Occipital lobe (tissue), 2 donors: Measurements from ENCODE around the gene TRIM26. TPM values are rescaled to one million over a fixed set of nuclear protein-coding genes. Genes with fewer than 3 reads are reported as not detected.

Experiments
- DNase-seq: peaks from one replicate; lab custom pipeline; 2025; lab: John Stamatoyannopoulos, UW
- total RNA-seq: library from RNA; depleted of rRNA; stranded (reverse); fragments of >200 nt; gene quantifications from one replicate; pipeline ENCODE4 v1.2.3, GENCODE V29; 2014

The TRIM26 gene
- total RNA-seq, 1 donor from 2014 or later: 12.8 TPM

DNA sequence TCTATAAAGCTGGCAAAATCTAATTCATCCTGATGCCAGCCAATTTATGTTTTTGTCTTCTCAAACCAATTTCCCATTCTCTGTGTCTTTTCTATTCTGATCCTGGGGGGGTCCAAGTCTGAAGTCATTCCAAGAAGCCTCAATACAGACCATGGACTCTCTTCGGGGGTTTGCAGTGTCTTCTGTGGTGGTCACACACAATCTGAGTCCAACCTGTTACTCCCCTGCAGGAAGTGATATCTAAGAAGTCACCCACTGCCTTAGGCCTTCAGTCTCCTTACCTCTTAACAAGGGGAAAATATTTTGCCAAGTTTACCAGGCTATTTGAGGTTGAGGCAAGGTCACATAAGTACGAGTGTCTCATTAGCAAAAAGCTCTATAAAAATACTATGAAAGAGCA lies 1.9 kb downstream of the TRIM26 start:
- no peak for DNase-seq

DNA sequence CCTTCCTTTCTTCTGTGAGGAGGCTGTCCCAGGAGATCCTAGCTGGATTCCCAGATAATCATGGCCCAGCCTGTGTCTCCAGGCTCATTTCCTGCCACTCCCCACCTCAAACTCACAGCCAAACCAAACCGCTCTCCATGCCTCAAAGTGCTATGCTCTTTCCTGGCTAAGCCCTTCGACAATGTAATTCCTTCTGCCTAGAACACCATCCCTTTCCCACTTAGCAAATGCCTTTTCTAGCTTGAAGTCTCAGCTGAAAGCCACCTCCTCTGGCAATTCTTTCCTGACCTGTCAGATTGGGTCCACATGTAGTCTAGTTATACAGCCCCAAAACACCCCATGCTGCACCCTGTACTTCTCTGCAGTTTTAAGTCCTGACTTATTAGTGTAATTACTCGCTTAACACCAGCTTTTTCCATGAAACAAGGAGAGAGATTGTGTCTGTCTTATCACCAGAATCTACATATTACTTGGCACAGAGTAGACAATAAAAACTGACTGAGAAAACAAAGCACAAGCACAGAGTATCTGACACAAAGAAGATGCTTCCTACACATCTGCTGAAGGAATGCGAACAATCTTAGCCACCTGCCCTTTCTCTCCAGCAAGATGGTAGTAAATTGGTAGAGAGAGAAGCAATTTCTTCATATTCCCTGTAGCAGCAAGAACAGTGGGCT lies 5.4 kb downstream of the TRIM26 start:
- DNase-seq: no peak

DNA sequence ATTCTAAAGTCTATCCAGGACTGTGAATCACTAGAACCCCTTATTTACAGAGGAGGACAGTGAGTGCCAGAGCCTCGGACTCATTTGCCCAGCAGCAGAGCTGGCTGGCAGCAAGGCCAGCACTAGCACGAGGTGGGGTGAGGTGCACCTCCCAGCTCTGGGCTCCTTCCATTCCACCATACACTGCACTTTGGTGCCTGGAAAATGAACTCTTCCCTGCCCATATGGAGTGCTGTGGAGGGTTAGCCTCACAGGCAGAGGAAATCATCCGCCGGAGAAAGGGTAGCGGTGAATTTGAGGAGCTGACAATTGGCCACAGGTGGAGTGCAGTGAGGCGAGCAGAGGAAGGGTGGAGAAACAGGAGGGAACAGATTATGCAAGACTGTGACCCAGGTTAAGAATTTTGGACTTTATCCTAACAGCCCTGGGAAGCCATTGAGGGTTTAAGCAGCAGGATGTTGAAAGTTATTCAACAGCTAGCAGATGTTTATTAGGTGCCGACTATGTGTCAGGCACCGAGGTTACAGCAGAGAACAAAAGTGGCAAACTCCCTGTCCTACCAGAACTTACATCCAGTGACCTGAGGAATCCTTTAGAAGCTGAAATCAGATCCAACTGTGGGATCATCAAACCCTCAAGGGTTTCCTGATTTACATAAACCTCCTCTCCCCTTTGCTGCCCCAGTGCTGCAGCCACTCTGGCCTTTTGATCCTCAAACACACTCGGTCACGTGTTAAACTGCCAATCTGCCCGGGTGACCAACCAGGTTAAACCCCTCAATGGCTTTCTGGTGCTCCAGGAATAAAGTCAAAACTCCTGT lies 6.2 kb downstream of the TRIM26 start:
- DNase-seq: no peak

DNA sequence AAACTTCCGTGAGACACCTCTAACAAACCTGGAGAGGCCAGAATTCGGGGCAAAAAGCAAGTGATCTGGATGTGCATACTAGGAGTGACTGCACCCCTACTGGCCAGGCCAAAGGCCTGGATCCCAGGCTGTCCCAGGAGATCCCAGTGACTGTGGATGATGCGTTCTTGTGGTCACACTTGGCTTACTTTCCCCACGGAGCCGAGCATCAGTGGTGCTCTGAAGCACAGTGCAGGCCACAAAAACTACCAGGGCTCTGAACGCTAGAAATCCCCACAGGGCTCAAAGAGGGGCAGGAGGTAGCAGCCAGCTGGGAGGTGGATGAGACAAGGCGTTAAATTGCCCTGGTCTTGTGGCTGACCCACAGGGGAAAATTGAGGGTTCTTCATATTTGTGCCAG lies 7.1 kb downstream of the TRIM26 start:
- DNase-seq: no peak

DNA sequence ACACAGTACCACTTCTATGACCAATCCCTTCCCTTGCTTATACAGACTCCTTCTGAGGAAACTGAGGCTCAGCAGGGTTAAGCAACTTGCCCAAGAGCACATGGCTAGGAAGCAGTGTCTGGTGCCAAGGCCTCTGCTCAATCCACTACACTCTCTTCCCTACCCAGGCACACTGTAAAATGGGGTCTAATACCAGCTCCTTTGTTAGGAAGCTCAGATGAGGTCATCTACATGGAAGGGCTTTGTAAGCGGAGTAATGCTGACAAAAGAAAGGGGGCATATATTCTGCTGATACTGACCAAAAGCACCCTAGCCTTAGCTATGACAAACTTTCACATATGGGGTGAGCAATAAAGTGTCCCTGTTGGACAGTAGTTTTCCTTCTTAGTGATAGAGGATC lies 9.1 kb downstream of the TRIM26 start:
- DNase-seq: no peak

DNA sequence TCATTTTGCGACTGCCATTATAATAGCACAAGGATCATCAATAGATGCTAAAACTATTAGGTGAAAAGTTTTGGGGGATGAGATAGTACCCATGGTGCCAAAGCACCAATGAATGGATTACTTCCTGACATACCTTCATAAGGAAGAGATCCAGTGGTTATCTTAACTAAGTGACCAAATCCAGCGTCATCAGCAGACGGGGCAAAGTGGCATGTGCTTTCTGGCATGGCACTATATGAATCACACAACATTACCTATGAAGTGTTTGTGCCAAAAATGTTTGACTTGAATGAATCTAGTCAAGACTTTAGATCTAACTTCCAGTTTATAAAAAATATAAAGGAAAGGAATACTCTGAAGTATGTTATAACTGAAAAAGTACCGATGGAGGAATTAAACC lies 10.8 kb downstream of the TRIM26 start:
- DNase-seq: no peak

DNA sequence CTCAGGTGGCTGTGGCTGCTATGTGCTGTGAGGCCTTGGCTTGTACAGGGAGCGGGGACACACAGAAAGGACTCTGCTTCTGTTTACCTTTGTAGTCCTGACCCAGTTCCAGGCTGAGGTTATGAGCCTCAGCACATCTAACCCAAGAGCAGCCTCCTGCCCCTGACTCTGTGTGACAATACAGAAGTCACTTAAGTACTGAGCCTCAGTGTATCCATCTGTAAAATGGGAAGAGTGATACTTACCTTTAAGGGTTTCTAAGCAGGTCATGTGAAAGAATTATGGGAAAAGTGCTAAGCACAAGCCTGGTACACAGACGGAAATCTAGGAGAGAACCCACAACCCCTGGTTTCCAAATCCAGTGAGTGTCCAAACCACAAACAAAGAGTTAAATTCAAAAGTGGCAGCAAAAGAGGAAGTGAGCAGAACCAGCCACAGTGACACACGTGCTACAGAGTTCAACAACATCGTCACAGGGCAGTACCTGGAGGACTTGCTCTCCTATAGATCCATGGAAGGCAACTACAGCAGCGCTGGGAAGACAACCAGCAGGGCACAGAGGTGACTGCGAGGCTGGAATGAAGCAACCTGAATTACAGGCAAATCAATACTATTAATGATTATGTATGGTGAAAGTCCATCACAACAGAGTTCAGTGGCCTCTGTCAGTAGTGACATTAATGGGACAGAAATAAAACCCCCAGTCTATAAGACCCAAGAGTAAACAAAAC lies 12.5 kb downstream of the TRIM26 start:
- no peak for DNase-seq

DNA sequence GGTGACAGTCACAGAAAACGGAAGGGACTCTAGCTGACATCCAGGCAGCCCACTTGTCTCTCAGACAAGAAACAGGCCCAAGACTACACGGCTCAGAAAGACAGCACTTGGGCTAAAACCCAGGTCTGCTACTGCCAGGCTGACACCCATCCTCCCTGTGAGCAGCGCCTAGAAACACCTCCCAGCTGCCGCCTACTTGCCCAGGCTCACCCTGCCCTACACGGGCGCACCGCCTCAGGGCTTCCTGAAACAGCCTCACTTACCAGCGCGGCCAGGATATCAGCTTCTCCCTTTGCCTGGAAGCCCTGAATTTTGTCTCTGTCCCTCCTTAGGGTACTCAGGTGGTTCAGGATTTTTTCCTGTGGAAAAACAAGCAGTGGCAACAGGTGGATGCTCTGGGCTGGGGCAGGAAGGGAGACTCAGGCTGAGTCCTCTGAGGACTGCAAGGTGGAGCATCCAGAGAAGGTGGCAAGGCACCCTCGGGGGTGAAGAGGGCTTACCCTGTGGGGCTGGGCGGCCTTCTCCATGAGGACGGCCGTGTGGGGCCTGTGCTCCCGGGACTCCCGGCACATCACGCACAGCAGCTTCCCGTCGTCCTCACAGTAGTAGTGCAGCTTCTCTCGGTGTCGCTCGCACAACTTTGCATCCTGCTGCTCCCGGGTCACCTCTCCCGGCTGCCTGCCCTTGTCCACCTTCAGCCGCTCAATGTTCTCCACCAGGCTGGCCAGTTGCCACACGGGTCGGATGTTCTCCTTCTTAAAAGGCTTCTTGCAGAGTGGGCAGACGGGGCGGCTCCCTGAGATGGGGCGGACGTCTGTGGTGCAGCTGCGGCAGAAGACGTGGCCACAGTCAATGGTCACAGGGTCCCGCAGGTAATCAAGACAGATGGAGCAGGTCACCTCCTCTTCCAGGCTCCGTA lies 14.8 kb downstream of the TRIM26 start:
- DNase-seq: no peak

DNA sequence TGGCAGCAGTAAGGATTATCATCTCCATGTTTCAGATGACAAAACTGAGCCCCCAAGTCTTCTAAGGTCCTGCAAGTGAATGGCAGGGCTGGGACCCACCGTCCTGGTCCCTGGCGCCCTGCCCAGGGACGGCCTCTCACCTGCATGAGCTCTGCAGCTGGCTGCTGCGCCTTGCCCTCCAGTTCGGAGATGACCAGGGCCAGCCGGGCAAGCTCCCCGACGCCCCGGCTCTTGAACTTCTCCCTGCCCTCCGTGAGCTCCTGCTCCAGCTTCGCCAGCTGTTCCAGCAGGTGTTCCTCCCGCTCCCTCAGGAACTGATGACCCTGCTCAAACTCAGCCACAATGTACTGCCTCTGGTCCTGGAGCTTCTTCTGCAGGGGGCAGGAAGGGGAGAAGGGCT lies 16.8 kb downstream of the TRIM26 start:
- DNase-seq: no peak

DNA sequence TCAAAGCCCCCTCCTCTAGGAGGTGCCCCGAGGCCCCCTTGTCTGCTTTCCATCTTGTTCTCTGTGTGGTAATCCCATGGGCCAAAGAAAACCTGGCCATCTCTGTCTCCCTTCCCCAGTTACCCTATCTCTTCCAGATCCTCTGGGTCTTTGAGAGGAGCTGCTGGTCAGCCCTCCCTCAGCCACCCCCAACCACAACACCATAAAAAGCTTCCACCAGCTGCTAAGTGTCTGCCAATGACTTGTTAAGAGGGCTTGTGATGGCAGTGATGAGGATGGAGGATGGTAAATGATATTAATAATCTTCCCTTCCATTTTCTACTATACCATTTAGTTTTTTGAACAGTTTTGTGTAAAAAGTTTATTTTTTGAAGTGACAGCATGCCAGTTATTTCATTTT lies 17.3 kb downstream of the TRIM26 start:
- DNase-seq: no peak

DNA sequence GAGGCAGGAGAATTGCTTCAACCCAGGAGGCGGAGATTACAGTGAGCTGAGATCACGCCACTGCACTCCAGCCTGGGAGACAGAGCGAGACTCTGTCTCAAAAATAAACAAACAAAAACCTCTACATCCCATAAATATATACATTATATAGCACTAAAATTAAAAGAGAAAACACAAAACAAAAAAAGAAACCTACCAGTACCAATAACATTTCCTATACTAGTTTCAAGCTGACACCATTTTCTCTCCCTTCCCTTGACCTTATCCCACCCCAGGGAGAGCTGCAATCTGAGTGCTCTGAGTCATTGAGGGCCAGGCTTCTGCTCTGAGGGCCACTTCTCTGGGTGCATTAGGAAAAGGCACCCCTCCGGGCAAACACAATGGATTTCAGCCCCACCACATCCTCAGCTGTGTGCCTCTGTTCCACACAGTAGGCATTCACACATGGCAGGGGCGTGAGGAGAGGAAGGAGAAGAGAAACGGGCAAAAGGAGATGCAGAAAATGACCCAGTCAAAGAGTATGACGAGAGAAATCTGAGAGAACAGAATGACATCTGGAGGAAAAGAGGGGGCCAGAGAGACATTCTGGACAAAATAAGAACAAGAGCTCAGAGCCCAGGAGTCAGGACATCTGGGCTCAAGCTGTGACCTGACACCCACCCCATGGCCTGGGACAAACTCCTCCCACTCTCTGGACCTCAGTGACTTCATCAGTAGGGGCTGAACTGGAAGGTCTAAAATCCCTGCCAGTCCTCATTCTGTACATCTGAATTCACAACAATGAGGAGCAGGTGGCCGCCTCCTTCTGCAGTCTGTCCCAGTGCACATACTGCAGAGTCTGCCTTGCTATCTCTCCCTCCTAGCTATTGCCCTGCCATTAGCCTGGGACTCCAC lies 18.2 kb downstream of the TRIM26 start:
- no peak for DNase-seq

DNA sequence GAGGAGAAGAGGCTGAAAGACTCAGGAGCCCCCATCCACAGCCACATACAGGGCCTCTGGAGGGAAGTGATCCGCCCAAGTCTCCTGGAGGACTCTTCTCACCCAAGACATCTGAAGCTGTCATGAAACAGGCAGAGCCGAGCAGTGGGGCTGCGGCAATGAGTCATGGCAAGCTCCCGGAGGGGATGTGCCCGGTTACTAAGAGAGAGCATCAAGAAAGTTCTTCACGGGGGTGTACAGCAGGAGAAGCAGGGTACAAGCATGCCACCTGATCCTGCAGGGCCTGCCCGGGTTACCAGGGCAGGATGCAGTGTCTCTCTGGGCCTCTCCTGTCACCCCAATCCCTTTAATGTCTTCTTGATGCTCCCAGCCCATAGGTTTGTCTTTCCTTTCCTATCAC lies 21.1 kb downstream of the TRIM26 start:
- no peak for DNase-seq

DNA sequence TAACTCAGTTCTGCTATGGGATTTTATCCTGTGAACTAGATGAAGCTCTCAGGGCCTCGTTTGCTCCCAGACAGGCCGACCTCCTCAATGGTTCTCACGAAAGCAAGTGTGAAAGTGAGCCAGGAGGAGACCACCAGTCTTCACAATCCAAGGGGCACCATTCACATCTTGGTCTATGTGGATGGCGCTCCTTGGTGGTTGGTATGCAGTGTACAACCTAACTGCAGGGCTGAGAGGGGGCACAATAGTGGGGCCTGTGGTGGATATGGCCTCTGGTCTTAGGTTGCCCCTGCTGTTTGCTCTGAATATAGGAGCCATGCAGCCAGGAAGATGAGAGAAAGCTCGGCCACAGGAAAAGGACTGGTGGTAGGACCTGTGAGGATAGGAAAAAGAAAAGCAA lies 24.7 kb downstream of the TRIM26 start:
- DNase-seq: no peak

DNA sequence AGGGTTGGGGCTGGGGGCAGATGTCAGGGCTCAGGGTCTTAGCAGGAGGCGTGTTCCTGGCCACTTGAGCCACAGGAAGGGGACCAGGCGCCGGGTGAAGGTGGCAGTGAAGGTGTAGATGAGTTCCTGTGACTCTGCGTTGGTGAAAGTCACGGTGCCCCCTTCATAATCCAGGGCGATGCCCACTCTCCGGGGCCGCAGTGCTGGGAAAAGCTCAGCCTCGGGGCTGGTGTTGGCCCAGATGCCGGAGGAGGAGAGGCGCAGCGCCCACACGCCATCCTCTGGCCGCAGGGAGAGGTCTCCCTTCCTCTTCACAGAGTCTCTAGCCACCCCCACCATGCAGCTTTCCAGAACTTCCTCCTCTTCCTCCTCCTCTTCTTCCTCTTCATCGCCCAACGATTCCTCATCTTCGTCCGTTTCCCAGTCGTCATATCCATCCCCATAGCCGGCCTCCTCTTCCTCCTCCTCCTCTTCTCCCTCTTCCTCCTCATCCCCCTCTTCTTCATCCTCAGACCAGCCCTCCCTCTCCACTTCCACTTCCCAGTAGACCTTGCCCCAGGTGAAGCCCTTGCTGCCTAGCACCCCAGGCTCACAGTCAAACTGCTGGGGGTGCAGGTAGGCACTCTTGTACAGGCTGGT lies 27.2 kb downstream of the TRIM26 start:
- DNase-seq: no peak

DNA sequence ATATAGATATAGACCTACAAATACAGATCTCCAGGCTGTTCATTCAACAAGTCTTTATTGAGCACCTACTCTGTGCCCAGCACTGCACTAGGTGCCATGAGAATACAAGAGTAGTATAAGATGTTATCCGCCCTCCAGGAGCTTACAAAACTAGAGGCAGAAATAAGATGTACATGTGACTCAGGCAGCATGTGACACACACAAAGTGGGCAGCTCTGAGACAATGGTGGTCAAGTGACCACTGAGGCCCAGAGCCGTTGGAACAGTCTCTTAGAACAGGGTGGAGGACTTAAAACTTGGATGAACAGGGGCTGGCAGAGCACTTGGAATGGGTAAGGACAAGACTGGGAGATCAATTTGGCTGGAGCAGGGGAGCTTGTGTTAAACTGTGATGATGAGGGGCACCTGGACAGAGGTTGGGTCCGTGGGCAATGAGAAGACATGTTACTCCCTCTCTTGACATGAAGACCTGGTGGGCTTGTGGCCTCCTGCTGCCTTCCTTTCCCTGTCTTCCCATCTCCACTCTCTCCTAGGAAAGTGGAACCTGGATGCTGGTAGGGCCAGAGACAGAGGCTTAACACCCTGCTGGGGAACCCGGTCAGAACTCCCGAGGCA lies 28.7 kb downstream of the TRIM26 start:
- no peak for DNase-seq

DNA sequence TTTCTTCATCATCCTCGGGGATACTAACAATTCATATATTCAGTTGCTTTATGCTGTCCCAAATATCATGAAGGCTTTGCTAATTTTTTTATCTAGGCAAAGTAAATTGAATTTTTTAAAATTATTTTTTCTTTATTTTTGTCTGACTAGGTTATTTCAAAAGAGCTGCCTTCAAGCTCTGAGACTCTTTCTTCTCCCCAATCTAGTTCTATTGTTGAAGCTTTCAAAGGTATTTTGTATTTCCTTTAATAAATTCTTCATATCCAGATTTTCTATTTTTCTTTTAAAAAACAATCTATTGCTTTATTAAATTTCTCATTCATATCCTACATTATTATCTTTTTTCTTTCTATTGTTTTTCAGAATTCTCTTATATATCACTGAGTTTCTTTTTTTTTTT lies 33.1 kb downstream of the TRIM26 start:
- DNase-seq: no peak

DNA sequence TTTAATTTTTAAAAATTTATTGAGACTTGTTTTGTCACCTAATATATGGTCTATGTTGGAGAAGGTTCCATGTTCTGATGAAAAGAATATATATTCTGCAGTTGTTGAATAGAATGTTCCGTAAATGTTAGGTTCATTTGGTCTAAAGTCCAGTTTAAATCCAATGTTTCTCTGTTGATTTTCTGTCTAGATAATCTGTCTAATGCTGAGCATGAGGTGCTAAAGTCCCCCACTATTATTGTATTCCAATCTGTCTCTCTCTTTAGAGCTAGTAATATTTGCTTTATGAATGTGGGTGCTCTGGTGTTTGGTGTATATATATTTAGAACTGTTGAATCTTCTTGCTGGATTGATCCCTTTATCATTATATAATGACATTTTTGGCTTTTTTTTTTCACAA lies 34.4 kb downstream of the TRIM26 start:
- no peak for DNase-seq

DNA sequence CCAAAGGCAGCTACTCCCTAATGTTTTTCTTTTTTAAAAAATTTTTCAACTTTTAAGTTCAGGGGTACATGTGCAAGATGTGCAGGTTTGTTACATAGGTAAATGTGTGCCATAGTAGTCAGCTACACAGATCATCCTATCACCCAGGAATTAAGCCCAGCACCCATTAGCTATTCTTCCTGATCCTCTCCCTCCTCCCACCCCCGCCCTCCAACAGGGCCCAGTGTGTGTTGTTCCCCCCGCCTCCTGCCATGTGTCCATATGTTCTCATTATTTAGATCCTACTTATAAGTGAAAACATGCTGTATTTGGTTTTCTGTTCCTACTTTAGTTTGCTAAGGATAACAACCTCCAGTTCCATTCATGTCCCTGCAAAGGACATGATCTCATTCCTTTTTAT lies 37.4 kb downstream of the TRIM26 start:
- no peak for DNase-seq

DNA sequence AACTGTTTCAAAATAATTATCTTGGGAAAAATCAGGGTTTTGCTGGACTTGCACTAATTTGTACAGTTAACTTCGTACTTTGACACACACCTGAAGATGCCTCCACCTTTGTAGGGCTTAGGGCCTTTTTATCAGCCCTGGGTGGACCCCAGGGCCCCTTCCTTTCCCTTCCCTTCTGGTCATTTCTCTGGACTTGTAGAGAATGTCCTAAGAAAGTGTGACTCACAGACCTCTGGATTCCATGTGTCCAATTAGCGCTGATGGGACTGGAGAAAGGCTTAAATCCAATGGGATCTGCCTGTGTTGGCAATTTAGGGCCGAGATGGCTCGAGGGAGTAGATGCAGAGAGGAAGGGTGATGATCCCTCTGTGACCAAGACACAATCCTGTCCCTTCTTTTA lies 40.5 kb downstream of the TRIM26 start:
- DNase-seq: no peak
